GM18505 (cell line): Measurements from ENCODE around the gene SERPINB1.

Source experiments
- ATAC-seq: cut with Tn5 transposase; IDR thresholded peaks from one replicate; pipeline ENCODE4 v1.9.1; 2021; ENCODE audit not compliant: unreplicated experiment
- POLR2A ChIP-seq: IDR thresholded peaks from 4 replicates; pipeline ENCODE4 v1.6.1; 2011; ENCODE audit warnings: borderline replicate concordance; ENCODE audit not compliant: insufficient read depth, insufficient read length; ENCODE audit errors: extremely low read depth

SERPINB1 gene

GRCh38 chr6:2821554-2821953 lies 20.1 kb downstream of the SERPINB1 start:
- no peak for ATAC-seq
- no peak for TF ChIP-seq POLR2A

- TF ChIP-seq POLR2A: no peak
- no peak for ATAC-seq
Observed at GRCh38 chr6:2820415-2820814, 21.2 kb downstream of the SERPINB1 start.

- no peak for ATAC-seq
- TF ChIP-seq POLR2A: no peak
Observed at GRCh38 chr6:2819978-2820377, 21.7 kb downstream of the SERPINB1 start.

- no peak for ATAC-seq
- no peak for TF ChIP-seq POLR2A
Observed at GRCh38 chr6:2819115-2819514, 22.5 kb downstream of the SERPINB1 start.

GRCh38 chr6:2818593-2818992 lies 23.1 kb downstream of the SERPINB1 start:
- ATAC-seq: no peak
- no peak for TF ChIP-seq POLR2A

GRCh38 chr6:2817903-2818443 lies 23.7 kb downstream of the SERPINB1 start:
- ATAC-seq: no peak
- TF ChIP-seq POLR2A: no peak

GRCh38 chr6:2816158-2816557 lies 25.5 kb downstream of the SERPINB1 start:
- TF ChIP-seq POLR2A: no peak
- ATAC-seq: no peak

- no peak for ATAC-seq
- TF ChIP-seq POLR2A: no peak
Observed at GRCh38 chr6:2812695-2813094, 29.0 kb downstream of the SERPINB1 start.

GRCh38 chr6:2810092-2810671 lies 31.5 kb downstream of the SERPINB1 start:
- no peak for TF ChIP-seq POLR2A
- no peak for ATAC-seq

GRCh38 chr6:2809015-2809414 lies 32.6 kb downstream of the SERPINB1 start:
- ATAC-seq: no peak
- TF ChIP-seq POLR2A: no peak

GRCh38 chr6:2807342-2808090 lies 34.1 kb downstream of the SERPINB1 start:
- no peak for TF ChIP-seq POLR2A
- ATAC-seq: no peak

GRCh38 chr6:2806644-2807043 lies 35.0 kb downstream of the SERPINB1 start:
- ATAC-seq: no peak
- no peak for TF ChIP-seq POLR2A

GRCh38 chr6:2805031-2805430 lies 36.6 kb downstream of the SERPINB1 start:
- no peak for TF ChIP-seq POLR2A
- no peak for ATAC-seq

- no peak for TF ChIP-seq POLR2A
- no peak for ATAC-seq
Observed at GRCh38 chr6:2804516-2804915, 37.1 kb downstream of the SERPINB1 start.
